HT1080 (cell line): Measurements from ENCODE around the gene ADIPOR2. TPM values are rescaled to one million over a fixed set of nuclear protein-coding genes. Genes with fewer than 3 reads are reported as not detected.
"Not testable (repeated sequence)": the region's sequence is repeated elsewhere in the genome, so short reads cannot be mapped to it uniquely, and the experiment has no call there.

Experiments used
- DNase-seq: peaks from one replicate; pipeline ENCODE4 v3.0.0-alpha.2; 2015; ENCODE audit warnings: low read depth
- total RNA-seq: library from RNA; depleted of rRNA; stranded (reverse); fragments of >200 nt; shearing (Covaris generic); gene quantifications from 2 replicates; pipeline ENCODE4 v1.2.3, GENCODE V29; 2014

The ADIPOR2 gene
- total RNA-seq, 1 experiment from 2014 or later = 42.7 TPM

- peak; percentile 93 for DNase-seq
Observed at GRCh38 chr12:1811281-1811947, 120.5 kb downstream of the ADIPOR2 start.

- DNase-seq = no peak
Observed at GRCh38 chr12:1811948-1812291, 121.0 kb downstream of the ADIPOR2 start.

GRCh38 chr12:1812650-1813302 lies 121.9 kb downstream of the ADIPOR2 start:
- DNase-seq = peak; percentile 88

- no peak for DNase-seq
Observed at GRCh38 chr12:1814266-1814665, 123.4 kb downstream of the ADIPOR2 start.

- DNase-seq = no peak
Observed at GRCh38 chr12:1815108-1815507, 124.2 kb downstream of the ADIPOR2 start.

GRCh38 chr12:1815814-1816729 lies 125.2 kb downstream of the ADIPOR2 start:
- no peak for DNase-seq

GRCh38 chr12:1816730-1817348 lies 126.0 kb downstream of the ADIPOR2 start:
- DNase-seq = no peak

GRCh38 chr12:1817928-1818327 lies 127.1 kb downstream of the ADIPOR2 start:
- DNase-seq = not testable (repeated sequence)

- no peak for DNase-seq
Observed at GRCh38 chr12:1819050-1819449, 128.2 kb downstream of the ADIPOR2 start.

- no peak for DNase-seq
Observed at GRCh38 chr12:1819571-1819970, 128.7 kb downstream of the ADIPOR2 start.

GRCh38 chr12:1820191-1820895 lies 129.5 kb downstream of the ADIPOR2 start, which contains the start of gene LRTM2:
TSS of gene LRTM2 (plus strand) at chr12:1820565. CDS start at chr12:1828149, 7,584 bp downstream.
- DNase-seq = no peak

- no peak for DNase-seq
Observed at GRCh38 chr12:1820896-1821291, 130.0 kb downstream of the ADIPOR2 start.

GRCh38 chr12:1821805-1822204 lies 130.9 kb downstream of the ADIPOR2 start:
- DNase-seq = no peak

GRCh38 chr12:1822699-1823098 lies 131.8 kb downstream of the ADIPOR2 start:
- no peak for DNase-seq

GRCh38 chr12:1823237-1823636 lies 132.4 kb downstream of the ADIPOR2 start:
- no peak for DNase-seq

- no peak for DNase-seq
Observed at GRCh38 chr12:1825382-1826102, 134.7 kb downstream of the ADIPOR2 start.

- no peak for DNase-seq
Observed at GRCh38 chr12:1826401-1826800, 135.5 kb downstream of the ADIPOR2 start.

GRCh38 chr12:1826867-1827705 lies 136.2 kb downstream of the ADIPOR2 start:
- no peak for DNase-seq
